HG03521 (cell line): ENCODE results near the gene DNAH11.

ENCODE experiments used
- ATAC-seq: cut with Tn5 transposase; IDR thresholded peaks from one replicate; pipeline ENCODE4 v1.9.1; 2021; ENCODE audit warnings: mild to moderate bottlenecking, moderate library complexity; ENCODE audit not compliant: unreplicated experiment

Gene DNAH11

DNA sequence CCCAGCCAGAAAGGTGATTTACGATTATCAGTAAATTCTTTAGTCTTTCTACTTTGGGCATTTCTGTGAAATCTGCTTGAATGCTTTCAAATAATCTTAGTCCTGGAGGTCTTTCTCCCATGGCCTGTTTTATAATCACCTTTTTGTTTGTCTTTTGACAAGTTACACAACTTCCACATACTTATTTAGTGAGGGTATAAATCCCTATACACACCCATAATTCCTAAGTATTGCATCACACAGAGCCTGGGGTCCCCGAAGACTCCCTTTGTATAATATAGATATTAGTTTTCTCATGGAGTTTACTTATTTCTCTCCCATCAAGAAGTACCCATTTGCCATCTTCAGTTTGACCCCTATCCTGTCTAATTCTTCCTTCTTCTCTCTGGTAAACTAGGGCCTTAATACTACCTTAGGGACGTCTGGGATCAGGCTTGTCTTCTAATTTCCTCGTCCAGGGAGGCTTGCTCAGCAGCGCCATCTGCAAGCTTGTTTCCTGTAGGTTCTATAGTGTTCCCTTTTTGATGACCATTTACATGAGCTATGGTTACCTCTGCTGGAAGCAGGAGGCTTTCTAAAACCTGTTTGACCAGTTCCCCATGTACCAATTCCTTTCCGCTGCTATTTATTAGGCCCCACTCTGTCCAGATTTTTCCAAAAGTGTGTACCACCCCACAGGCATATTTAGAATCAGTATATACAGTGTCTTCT is 8.1 kb downstream of the DNAH11 start:
- ATAC-seq: no peak

DNA sequence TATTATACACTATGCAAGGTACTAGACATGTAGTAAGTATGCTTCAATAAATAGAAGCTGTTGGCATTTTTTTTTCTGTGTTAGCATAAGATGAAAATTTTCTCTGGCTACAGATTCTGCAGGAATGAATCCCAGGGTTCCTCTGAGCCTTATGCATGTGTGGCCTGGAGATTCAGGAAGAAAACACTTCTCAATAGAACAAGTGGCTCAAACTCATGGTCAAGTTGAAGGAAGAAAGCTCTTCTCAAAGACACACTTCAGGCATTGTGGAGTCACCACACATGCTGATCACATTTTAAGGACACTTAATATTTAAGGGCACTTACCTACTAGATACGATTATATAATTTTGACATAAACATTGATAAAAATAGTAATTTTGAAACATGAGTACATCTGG is 19.5 kb downstream of the DNAH11 start:
- ATAC-seq: no peak

GRCh38 chr7:21565614-21566013 is 22.8 kb downstream of the DNAH11 start:
- ATAC-seq: no peak

DNA sequence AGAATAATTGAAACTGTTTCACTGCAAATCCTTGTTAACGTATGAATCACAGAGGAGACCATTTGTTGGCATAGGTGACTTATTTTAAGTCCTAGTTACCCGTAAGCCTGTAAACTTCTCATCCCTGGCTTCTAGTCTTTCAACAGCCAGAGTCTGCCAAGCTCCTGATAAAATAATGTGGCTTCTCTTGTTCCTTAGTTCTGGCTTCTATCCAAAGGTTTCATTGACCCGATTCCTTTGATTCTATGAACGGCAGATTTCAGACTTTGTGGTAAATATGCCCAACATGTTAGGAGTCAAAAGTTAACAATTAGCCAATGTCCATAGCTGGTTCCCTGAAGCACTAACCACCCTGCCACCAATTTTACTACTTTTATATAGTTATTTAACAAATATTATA is 23.3 kb downstream of the DNAH11 start:
- ATAC-seq: no peak

- no peak for ATAC-seq
Measured at GRCh38 chr7:21568762-21569161, 25.9 kb downstream of the DNAH11 start.

DNA sequence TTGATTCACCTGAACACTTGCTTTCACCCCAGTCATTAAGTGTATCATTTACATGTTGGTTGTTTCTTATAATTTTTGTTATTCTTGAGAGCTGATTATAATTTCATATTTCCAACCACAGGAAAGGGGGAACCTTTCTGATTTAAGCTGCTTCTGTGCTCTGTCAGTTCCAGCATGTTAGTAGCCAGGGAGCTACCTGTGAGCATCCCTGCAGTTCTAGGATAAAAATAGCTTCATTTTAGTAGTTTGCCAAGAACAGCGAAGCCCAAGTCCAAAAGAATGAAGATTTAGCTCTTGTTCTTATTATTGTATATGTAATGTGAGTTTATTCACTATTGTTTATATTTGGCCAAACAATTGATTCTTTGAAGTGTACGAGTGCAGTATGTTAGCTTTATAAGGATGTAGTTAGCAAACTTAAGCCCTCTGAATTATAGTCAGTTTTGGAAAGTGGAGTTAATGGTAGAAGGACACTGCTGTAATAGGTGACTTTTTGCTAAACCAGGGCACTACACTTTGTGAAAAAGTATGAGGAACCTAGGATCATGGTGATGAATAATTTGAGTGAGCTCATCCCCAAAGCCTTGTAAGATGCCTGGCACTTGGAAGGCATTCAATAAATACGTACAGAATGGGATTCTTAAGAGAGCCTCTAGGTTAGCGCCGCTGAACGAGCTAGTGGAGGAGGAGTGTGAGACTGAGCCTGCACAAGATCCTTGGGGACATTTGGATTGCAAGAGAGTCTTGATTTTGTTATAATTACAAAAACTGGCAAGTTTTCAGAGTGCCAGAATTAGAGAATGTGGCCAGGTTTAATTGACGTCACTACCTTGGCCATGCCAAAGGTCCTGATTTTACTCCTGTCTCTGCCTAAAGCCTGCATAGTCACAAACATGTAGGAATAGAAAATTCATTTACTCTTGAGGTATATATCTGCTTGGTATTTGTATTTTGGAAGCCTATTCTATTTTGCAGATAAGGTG is 29.8 kb downstream of the DNAH11 start:
- no peak for ATAC-seq

- ATAC-seq: no peak
Measured at GRCh38 chr7:21579341-21580072, 36.7 kb downstream of the DNAH11 start.

- ATAC-seq: no peak
Measured at GRCh38 chr7:21580073-21580521, 37.3 kb downstream of the DNAH11 start.

GRCh38 chr7:21585070-21585724 is 42.4 kb downstream of the DNAH11 start:
- ATAC-seq: no peak

- no peak for ATAC-seq
Measured at GRCh38 chr7:21587139-21587784, 44.4 kb downstream of the DNAH11 start.

DNA sequence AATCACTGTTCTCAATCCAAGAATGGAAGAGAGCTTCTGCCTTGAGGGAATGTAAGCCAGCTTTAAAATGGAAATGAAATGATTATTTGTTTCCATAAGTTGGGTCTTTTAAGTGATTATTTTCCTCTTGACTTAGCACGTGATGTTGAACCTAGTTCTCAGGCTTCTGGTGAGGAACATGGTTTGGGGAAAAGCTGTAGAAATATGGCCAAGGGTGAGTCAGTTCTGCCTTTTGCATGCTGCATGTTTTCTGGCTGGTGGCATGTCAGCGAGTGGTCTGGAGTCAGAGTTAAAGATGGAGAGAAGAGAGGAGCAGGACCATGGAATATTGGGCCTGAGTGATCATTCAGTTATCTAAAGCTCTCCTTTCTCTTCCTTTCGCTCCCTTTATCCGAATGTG is 54.0 kb downstream of the DNAH11 start:
- ATAC-seq: no peak

GRCh38 chr7:21603462-21603861 is 60.6 kb downstream of the DNAH11 start:
- ATAC-seq: no peak

- ATAC-seq: no peak
Measured at GRCh38 chr7:21603972-21604749, 61.3 kb downstream of the DNAH11 start.

GRCh38 chr7:21605008-21605585 is 62.3 kb downstream of the DNAH11 start:
- ATAC-seq: no peak

DNA sequence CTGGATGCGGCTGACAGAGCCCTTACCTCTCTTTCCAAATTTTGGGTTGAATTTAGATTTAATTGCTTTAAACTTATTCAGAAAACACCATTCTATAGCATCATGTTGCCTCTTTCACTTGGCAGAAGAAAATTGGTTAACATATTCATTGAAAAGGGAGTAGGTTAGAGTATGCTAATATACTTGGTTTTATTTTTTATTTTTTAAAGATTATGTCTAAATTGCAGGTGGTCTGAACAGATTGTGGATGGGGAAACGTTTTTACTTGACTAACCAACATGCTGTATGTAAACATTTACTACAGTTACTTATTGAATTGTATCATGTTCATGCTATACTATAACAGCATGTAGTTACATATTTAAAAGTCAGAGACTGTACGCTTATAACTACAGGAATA is 65.6 kb downstream of the DNAH11 start:
- no peak for ATAC-seq

- ATAC-seq: no peak
Measured at GRCh38 chr7:21611129-21611528, 68.3 kb downstream of the DNAH11 start.

- ATAC-seq: no peak
Measured at GRCh38 chr7:21616091-21616490, 73.3 kb downstream of the DNAH11 start.

DNA sequence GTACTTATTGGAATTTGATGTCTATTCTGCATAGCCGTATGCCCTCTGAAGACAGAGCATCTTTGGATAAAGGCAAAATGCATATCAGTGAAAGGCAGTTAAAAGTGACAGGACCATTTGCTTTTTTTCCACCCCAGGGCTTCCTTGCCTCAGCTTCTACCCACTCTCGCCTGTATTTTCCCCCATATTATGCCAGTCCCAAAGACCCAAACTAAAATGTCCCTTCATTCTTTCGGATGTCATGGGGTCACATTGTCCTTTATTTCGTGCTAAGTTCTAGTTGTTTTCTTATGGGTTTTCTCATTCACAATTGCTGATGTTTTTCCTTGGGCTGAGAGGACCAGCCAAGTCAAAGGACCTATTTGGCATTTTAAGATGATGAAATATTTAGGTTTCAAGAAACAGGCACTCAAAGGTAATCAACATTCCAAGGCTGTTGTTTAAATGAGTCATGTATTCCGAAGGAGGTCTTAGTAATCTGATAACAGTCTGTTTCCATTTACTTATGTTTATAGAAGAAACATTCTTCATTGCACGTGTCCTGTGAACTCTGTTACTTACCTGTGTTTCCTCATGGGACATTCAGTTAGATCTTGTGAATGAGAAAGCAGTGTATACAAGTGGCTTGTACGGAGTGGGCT is 74.1 kb downstream of the DNAH11 start:
- ATAC-seq: no peak

- no peak for ATAC-seq
Measured at GRCh38 chr7:21617513-21617912, 74.7 kb downstream of the DNAH11 start.
